ENCODE data around the gene ARHGAP42.

DNA sequence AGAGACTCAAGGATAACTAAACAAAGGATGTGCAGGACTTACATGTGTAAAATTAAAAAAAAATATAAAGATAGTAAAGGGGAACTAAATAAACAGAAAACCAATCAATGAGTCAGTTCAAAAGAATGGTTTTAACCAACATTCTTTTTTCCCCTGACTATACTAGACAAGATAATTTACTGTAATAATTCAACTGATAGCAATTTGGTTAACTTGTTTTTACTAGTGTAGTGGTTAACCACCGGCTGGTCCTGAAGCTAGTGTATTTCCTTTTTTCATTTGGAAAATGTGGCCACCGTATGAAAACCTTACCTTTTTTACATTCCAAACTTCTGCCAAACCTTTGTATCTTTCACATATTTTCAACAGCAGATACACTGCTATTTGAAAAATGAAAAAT is 123.1 kb downstream of the ARHGAP42 start:
- TF ChIP-seq, protein P1, sequence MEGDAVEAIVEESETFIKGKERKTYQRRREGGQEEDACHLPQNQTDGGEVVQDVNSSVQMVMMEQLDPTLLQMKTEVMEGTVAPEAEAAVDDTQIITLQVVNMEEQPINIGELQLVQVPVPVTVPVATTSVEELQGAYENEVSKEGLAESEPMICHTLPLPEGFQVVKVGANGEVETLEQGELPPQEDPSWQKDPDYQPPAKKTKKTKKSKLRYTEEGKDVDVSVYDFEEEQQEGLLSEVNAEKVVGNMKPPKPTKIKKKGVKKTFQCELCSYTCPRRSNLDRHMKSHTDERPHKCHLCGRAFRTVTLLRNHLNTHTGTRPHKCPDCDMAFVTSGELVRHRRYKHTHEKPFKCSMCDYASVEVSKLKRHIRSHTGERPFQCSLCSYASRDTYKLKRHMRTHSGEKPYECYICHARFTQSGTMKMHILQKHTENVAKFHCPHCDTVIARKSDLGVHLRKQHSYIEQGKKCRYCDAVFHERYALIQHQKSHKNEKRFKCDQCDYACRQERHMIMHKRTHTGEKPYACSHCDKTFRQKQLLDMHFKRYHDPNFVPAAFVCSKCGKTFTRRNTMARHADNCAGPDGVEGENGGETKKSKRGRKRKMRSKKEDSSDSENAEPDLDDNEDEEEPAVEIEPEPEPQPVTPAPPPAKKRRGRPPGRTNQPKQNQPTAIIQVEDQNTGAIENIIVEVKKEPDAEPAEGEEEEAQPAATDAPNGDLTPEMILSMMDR (conservative IDR thresholded peaks at IDR 0.05; ENCODE audit: low read depth, low read length), result no peak
- no peak for TF ChIP-seq EZH2 (IDR thresholded peaks at IDR 0.05; ENCODE audit: borderline replicate concordance, low read depth, low read length, poor library complexity, severe bottlenecking)

Measured in A673 (cell line).